DOHH2 (cell line): ENCODE results near the gene CHMP6.

Experiments
- H3F3A ChIP-seq: fragments of 200-600 bp; sonication (generic), shearing (Covaris generic); 2 replicates; pipeline ENCODE4 v1.6.0; 2016; ENCODE audit warnings: antibody characterized with exemption, mild to moderate bottlenecking; ENCODE audit not compliant: control insufficient read depth, insufficient read depth
- H3K27ac ChIP-seq: fragments of 200-600 bp; sonication (generic); 2 replicates; pipeline ENCODE4 v1.5.1; 2014; ENCODE audit warnings: low read depth, mild to moderate bottlenecking, low read length, moderate library complexity
- H3K27me3 ChIP-seq: fragments of 200-600 bp; sonication (generic); 2 replicates; pipeline ENCODE4 v1.6.1; 2014; ENCODE audit warnings: mild to moderate bottlenecking, low read length, mixed read lengths; ENCODE audit not compliant: control insufficient read depth
- H3K36me3 ChIP-seq: fragments of 200-600 bp; sonication (generic); 2 replicates; pipeline ENCODE4 v1.6.1; 2014; ENCODE audit warnings: mild to moderate bottlenecking, low read length, moderate library complexity, mixed read lengths; ENCODE audit not compliant: control insufficient read depth
- H3K4me1 ChIP-seq: fragments of 200-600 bp; sonication (generic); 2 replicates; pipeline ENCODE4 v1.6.1; 2014; ENCODE audit warnings: mild to moderate bottlenecking, low read length, mixed read lengths; ENCODE audit not compliant: control insufficient read depth
- H3K4me2 ChIP-seq: fragments of 200-600 bp; sonication (generic); 2 replicates; pipeline ENCODE4 v1.6.0; 2014; ENCODE audit warnings: mild to moderate bottlenecking, low read length, moderate library complexity
- H3K4me3 ChIP-seq: fragments of 200-600 bp; sonication (generic); 2 replicates; pipeline ENCODE4 v1.5.1; 2014; ENCODE audit warnings: mild to moderate bottlenecking, low read length, mixed read lengths
- H3K79me2 ChIP-seq: fragments of 200-600 bp; sonication (generic); 2 replicates; pipeline ENCODE4 v1.6.1; 2014; ENCODE audit warnings: mild to moderate bottlenecking, low read length, mixed read lengths; ENCODE audit not compliant: control insufficient read depth
- H3K9me2 ChIP-seq: fragments of 200-600 bp; sonication (generic); replicated peaks from 2 replicates; pipeline ENCODE4 v1.6.1; 2014; ENCODE audit warnings: mild to moderate bottlenecking, low read length, mixed read lengths; ENCODE audit not compliant: control insufficient read depth
- H3K9me3 ChIP-seq: fragments of 200-600 bp; sonication (generic); 2 replicates; pipeline ENCODE4 v1.6.1; 2014; ENCODE audit warnings: antibody characterized with exemption, low read length, mixed read lengths; ENCODE audit not compliant: control insufficient read depth, insufficient read depth
- H4K20me1 ChIP-seq: fragments of 200-600 bp; sonication (generic); 2 replicates; pipeline ENCODE4 v1.6.0; 2014; ENCODE audit warnings: low read depth, mild to moderate bottlenecking, antibody characterized with exemption, low read length, moderate library complexity; ENCODE audit not compliant: control insufficient read depth, insufficient read depth
- CTCF ChIP-seq: fragments of 200-600 bp; sonication (generic); IDR thresholded peaks from one replicate; pipeline ENCODE4 v1.5.1; 2014; ENCODE audit warnings: antibody characterized with exemption, mild to moderate bottlenecking, low read depth, low read length; ENCODE audit not compliant: poor library complexity, severe bottlenecking
- EZH2phosphoT487 ChIP-seq: fragments of 200-600 bp; sonication (generic); IDR thresholded peaks from 2 replicates; pipeline ENCODE4 v1.6.1; 2017; ENCODE audit warnings: borderline replicate concordance, mild to moderate bottlenecking, antibody characterized with exemption, low read length, moderate library complexity, mixed read lengths

The CHMP6 gene

GRCh38 chr17:80996422-80997305 lies 5.0 kb downstream of the CHMP6 start:
- no peaks in the 10 kb centered on the region for H3K27me3 ChIP-seq
- H3K79me2 ChIP-seq: peaks cover 15% of the 10 kb centered on the region
- peaks cover 11% of the 10 kb centered on the region for H3K4me1 ChIP-seq
- H3K27ac ChIP-seq: no peak overlapping the region
- no peak overlapping the region for H3K4me3 ChIP-seq
- H3K9me2 ChIP-seq: no peaks in the 10 kb centered on the region
- peaks cover 16% of the 10 kb centered on the region for H3K36me3 ChIP-seq
- TF ChIP-seq CTCF: no peak
- TF ChIP-seq EZH2phosphoT487: no peak
- H3K4me2 ChIP-seq: no peak overlapping the region
- H3K9me3 ChIP-seq: no peaks in the 10 kb centered on the region
- H3F3A ChIP-seq: no peaks in the 10 kb centered on the region
- H4K20me1 ChIP-seq: no peaks in the 10 kb centered on the region

GRCh38 chr17:80997424-80998117 lies 5.9 kb downstream of the CHMP6 start:
- Histone ChIP-seq H3K4me1 (peaks cover 9% of the 10 kb centered on the region), H3K27ac (no peak overlapping the region), H3K9me2 (no peaks in the 10 kb centered on the region), H3K4me2 (no peak overlapping the region), H3K4me3 (no peak overlapping the region), H3F3A (no peaks in the 10 kb centered on the region), H3K79me2 (peaks cover 9% of the 10 kb centered on the region), H3K27me3 (no peaks in the 10 kb centered on the region), H3K9me3 (no peaks in the 10 kb centered on the region), H3K36me3 (peaks cover 16% of the 10 kb centered on the region), H4K20me1 (no peaks in the 10 kb centered on the region)
- TF ChIP-seq CTCF (no peak), EZH2phosphoT487 (no peak)

- Histone ChIP-seq H3K4me2 (no peak overlapping the region), H3K27me3 (no peaks in the 10 kb centered on the region), H3K27ac (no peak overlapping the region), H3K9me3 (no peaks in the 10 kb centered on the region), H3K79me2 (peaks cover 3% of the 10 kb centered on the region; the same call in 1 of the 2 replicates), H3K4me1 (peaks cover 2% of the 10 kb centered on the region), H4K20me1 (no peaks in the 10 kb centered on the region), H3F3A (no peaks in the 10 kb centered on the region), H3K4me3 (no peak overlapping the region), H3K36me3 (peaks cover 16% of the 10 kb centered on the region), H3K9me2 (no peaks in the 10 kb centered on the region)
- TF ChIP-seq EZH2phosphoT487 (no peak), CTCF (no peak)
These were observed 6.6 kb downstream of the CHMP6 start for GRCh38 chr17:80998118-80998747.
